ENCODE data around the gene LIPF. TPM values are rescaled to one million over a fixed set of nuclear protein-coding genes. Genes with fewer than 3 reads are reported as not detected.

LIPF gene
- polyA plus RNA-seq: 10 to 100 TPM in 1 of 2 donors, 1 to 10 TPM in 1; 3.0 to 20.8 TPM

- 21 to 24% methylated on average over 1 of the region's 1 CpG for WGBS, 2 donors
- Histone ChIP-seq H3K27ac (ENCODE audit: low read depth in 2 of 2, low read length in 1 of 2) (no peak within 1 kb of the TSS), H3K27me3 (ENCODE audit: control insufficient read depth in 1 of 2, insufficient read depth in 2 of 2, low read length in 2 of 2) (no peaks in the 10 kb centered on the region), H3K9me3 (ENCODE audit: control insufficient read depth in 2 of 2, insufficient read depth in 1 of 2, low read depth in 1 of 2, low read length in 1 of 2) (no peaks in the 10 kb centered on the region), H3K36me3 (ENCODE audit: control insufficient read depth in 2 of 2, insufficient read depth in 2 of 2, low read length in 1 of 2) (no peaks in the 10 kb centered on the region), H3K4me3 (ENCODE audit: low read depth in 1 of 2, low read length in 2 of 2) (no peak within 1 kb of the TSS), H3K4me1 (ENCODE audit: control insufficient read depth in 2 of 2, insufficient read depth in 2 of 2, low read length in 1 of 2) (no peaks in the 10 kb centered on the region)
Observed at GRCh38 chr10:88664142-88664541, at the start of gene LIPF. LIPF (plus strand) TSS chr10:88664442; CDS start chr10:88667298, 2,856 bp downstream.

GRCh38 chr10:88616250-88616977, 47.8 kb upstream of the LIPF start:
- Histone ChIP-seq H3K27me3 (ENCODE audit: control insufficient read depth in 1 of 2, insufficient read depth in 2 of 2, low read length in 2 of 2) (no peaks in the 10 kb centered on the region), H3K27ac (ENCODE audit: low read depth in 2 of 2, low read length in 1 of 2) (no peak overlapping the region), H3K9me3 (ENCODE audit: control insufficient read depth in 2 of 2, insufficient read depth in 1 of 2, low read depth in 1 of 2, low read length in 1 of 2) (no peaks in the 10 kb centered on the region), H3K4me1 (ENCODE audit: control insufficient read depth in 2 of 2, insufficient read depth in 2 of 2, low read length in 1 of 2) (no peaks in the 10 kb centered on the region), H3K36me3 (ENCODE audit: control insufficient read depth in 2 of 2, insufficient read depth in 2 of 2, low read length in 1 of 2) (no peaks in the 10 kb centered on the region), H3K4me3 (ENCODE audit: low read depth in 1 of 2, low read length in 2 of 2) (no peak overlapping the region)
- WGBS, 2 donors: 89 to 92% methylated on average over 18 of the region's 18 CpGs

GRCh38 chr10:88617772-88618300, 46.4 kb upstream of the LIPF start:
- WGBS, 2 donors: 73 to 84% methylated on average over 1 of the region's 1 CpG
- H3K4me3 ChIP-seq (ENCODE audit: low read depth in 1 of 2, low read length in 2 of 2): no peak overlapping the region
- H3K27ac ChIP-seq (ENCODE audit: low read depth in 2 of 2, low read length in 1 of 2): no peak overlapping the region
- no peaks in the 10 kb centered on the region for H3K36me3 ChIP-seq (ENCODE audit: control insufficient read depth in 2 of 2, insufficient read depth in 2 of 2, low read length in 1 of 2)
- no peaks in the 10 kb centered on the region for H3K4me1 ChIP-seq (ENCODE audit: control insufficient read depth in 2 of 2, insufficient read depth in 2 of 2, low read length in 1 of 2)
- H3K27me3 ChIP-seq (ENCODE audit: control insufficient read depth in 1 of 2, insufficient read depth in 2 of 2, low read length in 2 of 2): no peaks in the 10 kb centered on the region
- H3K9me3 ChIP-seq (ENCODE audit: control insufficient read depth in 2 of 2, insufficient read depth in 1 of 2, low read depth in 1 of 2, low read length in 1 of 2): no peaks in the 10 kb centered on the region

- H3K4me3 ChIP-seq (ENCODE audit: low read depth in 1 of 2, low read length in 2 of 2): no peak overlapping the region
- 75 to 76% methylated on average over 1 of the region's 1 CpG for WGBS, 2 donors
Observed at GRCh38 chr10:88618496-88618895, 45.7 kb upstream of the LIPF start.

GRCh38 chr10:88620441-88620840, 43.8 kb upstream of the LIPF start:
- H3K9me3 ChIP-seq (ENCODE audit: control insufficient read depth in 2 of 2, insufficient read depth in 1 of 2, low read depth in 1 of 2, low read length in 1 of 2): no peaks in the 10 kb centered on the region
- no peaks in the 10 kb centered on the region for H3K27me3 ChIP-seq (ENCODE audit: control insufficient read depth in 1 of 2, insufficient read depth in 2 of 2, low read length in 2 of 2)
- no peak overlapping the region for H3K4me3 ChIP-seq (ENCODE audit: low read depth in 1 of 2, low read length in 2 of 2)
- H3K27ac ChIP-seq (ENCODE audit: low read depth in 2 of 2, low read length in 1 of 2): no peak overlapping the region
- H3K36me3 ChIP-seq (ENCODE audit: control insufficient read depth in 2 of 2, insufficient read depth in 2 of 2, low read length in 1 of 2): no peaks in the 10 kb centered on the region
- H3K4me1 ChIP-seq (ENCODE audit: control insufficient read depth in 2 of 2, insufficient read depth in 2 of 2, low read length in 1 of 2): no peaks in the 10 kb centered on the region
- 86 to 89% methylated on average over 1 of the region's 1 CpG for WGBS, 2 donors

More at GRCh38 chr10:88618496-88618895, 45.7 kb upstream of the LIPF start:
- no peaks in the 10 kb centered on the region for H3K9me3 ChIP-seq (ENCODE audit: control insufficient read depth in 2 of 2, insufficient read depth in 1 of 2, low read depth in 1 of 2, low read length in 1 of 2)
- H3K27me3 ChIP-seq (ENCODE audit: control insufficient read depth in 1 of 2, insufficient read depth in 2 of 2, low read length in 2 of 2): no peaks in the 10 kb centered on the region
- H3K27ac ChIP-seq (ENCODE audit: low read depth in 2 of 2, low read length in 1 of 2): no peak overlapping the region
- no peaks in the 10 kb centered on the region for H3K4me1 ChIP-seq (ENCODE audit: control insufficient read depth in 2 of 2, insufficient read depth in 2 of 2, low read length in 1 of 2)
- no peaks in the 10 kb centered on the region for H3K36me3 ChIP-seq (ENCODE audit: control insufficient read depth in 2 of 2, insufficient read depth in 2 of 2, low read length in 1 of 2)

- H3K27ac ChIP-seq (ENCODE audit: low read depth in 2 of 2, low read length in 1 of 2): no peak overlapping the region
- H3K27me3 ChIP-seq (ENCODE audit: control insufficient read depth in 1 of 2, insufficient read depth in 2 of 2, low read length in 2 of 2): no peaks in the 10 kb centered on the region
- H3K4me3 ChIP-seq (ENCODE audit: low read depth in 1 of 2, low read length in 2 of 2): no peak overlapping the region
- no peaks in the 10 kb centered on the region for H3K36me3 ChIP-seq (ENCODE audit: control insufficient read depth in 2 of 2, insufficient read depth in 2 of 2, low read length in 1 of 2)
- 81% methylated on average over 2 of the region's 2 CpGs for WGBS, 2 donors
- no peaks in the 10 kb centered on the region for H3K9me3 ChIP-seq (ENCODE audit: control insufficient read depth in 2 of 2, insufficient read depth in 1 of 2, low read depth in 1 of 2, low read length in 1 of 2)
- H3K4me1 ChIP-seq (ENCODE audit: control insufficient read depth in 2 of 2, insufficient read depth in 2 of 2, low read length in 1 of 2): no peaks in the 10 kb centered on the region
Observed at GRCh38 chr10:88623835-88624234, 40.4 kb upstream of the LIPF start.

GRCh38 chr10:88624840-88625239, 39.4 kb upstream of the LIPF start:
- Histone ChIP-seq H3K27ac (ENCODE audit: low read depth in 2 of 2, low read length in 1 of 2) (no peak overlapping the region), H3K4me3 (ENCODE audit: low read depth in 1 of 2, low read length in 2 of 2) (no peak overlapping the region), H3K4me1 (ENCODE audit: control insufficient read depth in 2 of 2, insufficient read depth in 2 of 2, low read length in 1 of 2) (no peaks in the 10 kb centered on the region), H3K27me3 (ENCODE audit: control insufficient read depth in 1 of 2, insufficient read depth in 2 of 2, low read length in 2 of 2) (no peaks in the 10 kb centered on the region), H3K36me3 (ENCODE audit: control insufficient read depth in 2 of 2, insufficient read depth in 2 of 2, low read length in 1 of 2) (no peaks in the 10 kb centered on the region), H3K9me3 (ENCODE audit: control insufficient read depth in 2 of 2, insufficient read depth in 1 of 2, low read depth in 1 of 2, low read length in 1 of 2) (no peaks in the 10 kb centered on the region)

- no peaks in the 10 kb centered on the region for H3K9me3 ChIP-seq (ENCODE audit: control insufficient read depth in 2 of 2, insufficient read depth in 1 of 2, low read depth in 1 of 2, low read length in 1 of 2)
- H3K27ac ChIP-seq (ENCODE audit: low read depth in 2 of 2, low read length in 1 of 2): no peak overlapping the region
- H3K4me3 ChIP-seq (ENCODE audit: low read depth in 1 of 2, low read length in 2 of 2): no peak overlapping the region
- WGBS, 2 donors: 24 to 28% methylated on average over 2 of the region's 2 CpGs
- no peaks in the 10 kb centered on the region for H3K27me3 ChIP-seq (ENCODE audit: control insufficient read depth in 1 of 2, insufficient read depth in 2 of 2, low read length in 2 of 2)
- H3K36me3 ChIP-seq (ENCODE audit: control insufficient read depth in 2 of 2, insufficient read depth in 2 of 2, low read length in 1 of 2): no peaks in the 10 kb centered on the region
- H3K4me1 ChIP-seq (ENCODE audit: control insufficient read depth in 2 of 2, insufficient read depth in 2 of 2, low read length in 1 of 2): no peaks in the 10 kb centered on the region
Observed at GRCh38 chr10:88640186-88640585, 24.1 kb upstream of the LIPF start.

- Histone ChIP-seq H3K4me3 (ENCODE audit: low read depth in 1 of 2, low read length in 2 of 2) (no peak overlapping the region), H3K4me1 (ENCODE audit: control insufficient read depth in 2 of 2, insufficient read depth in 2 of 2, low read length in 1 of 2) (no peaks in the 10 kb centered on the region), H3K27ac (ENCODE audit: low read depth in 2 of 2, low read length in 1 of 2) (no peak overlapping the region), H3K9me3 (ENCODE audit: control insufficient read depth in 2 of 2, insufficient read depth in 1 of 2, low read depth in 1 of 2, low read length in 1 of 2) (no peaks in the 10 kb centered on the region), H3K36me3 (ENCODE audit: control insufficient read depth in 2 of 2, insufficient read depth in 2 of 2, low read length in 1 of 2) (no peaks in the 10 kb centered on the region), H3K27me3 (ENCODE audit: control insufficient read depth in 1 of 2, insufficient read depth in 2 of 2, low read length in 2 of 2) (no peaks in the 10 kb centered on the region)
- 81 to 91% methylated on average over 6 of the region's 6 CpGs for WGBS, 2 donors
Observed at GRCh38 chr10:88642209-88642608, 22.0 kb upstream of the LIPF start.

GRCh38 chr10:88642963-88643362, 21.3 kb upstream of the LIPF start:
- H3K4me1 ChIP-seq (ENCODE audit: control insufficient read depth in 2 of 2, insufficient read depth in 2 of 2, low read length in 1 of 2): no peaks in the 10 kb centered on the region
- H3K4me3 ChIP-seq (ENCODE audit: low read depth in 1 of 2, low read length in 2 of 2): no peak overlapping the region
- H3K27ac ChIP-seq (ENCODE audit: low read depth in 2 of 2, low read length in 1 of 2): no peak overlapping the region
- H3K27me3 ChIP-seq (ENCODE audit: control insufficient read depth in 1 of 2, insufficient read depth in 2 of 2, low read length in 2 of 2): no peaks in the 10 kb centered on the region
- H3K9me3 ChIP-seq (ENCODE audit: control insufficient read depth in 2 of 2, insufficient read depth in 1 of 2, low read depth in 1 of 2, low read length in 1 of 2): no peaks in the 10 kb centered on the region
- no peaks in the 10 kb centered on the region for H3K36me3 ChIP-seq (ENCODE audit: control insufficient read depth in 2 of 2, insufficient read depth in 2 of 2, low read length in 1 of 2)
